ENCODE measurements around the gene TRIM6. TPM values are rescaled to one million over a fixed set of nuclear protein-coding genes. Genes with fewer than 3 reads are reported as not detected.

TRIM6 gene
- total RNA-seq, 1 donor from 2014 or later, result 11.8 TPM

- DNase-seq (ENCODE audit: low read depth, low spot score), result no peak
- Mint-ChIP-seq H3K27ac (ENCODE audit: unreplicated experiment) (no peak overlapping the region), H3K27me3 (ENCODE audit: low read depth) (no peaks in the 10 kb centered on the region), H3K36me3 (ENCODE audit: low read depth) (peaks cover 16% of the 10 kb centered on the region), H3K4me3 (no peak overlapping the region), H3K4me1 (no peaks in the 10 kb centered on the region), H3K9me3 (no peaks in the 10 kb centered on the region)
- no peak for TF ChIP-seq CTCF (conservative IDR thresholded peaks at IDR 0.05)
These were observed 9.4 kb downstream of the TRIM6 start for GRCh38 chr11:5605849-5606248.

- H3K27me3 Mint-ChIP-seq (ENCODE audit: low read depth), result no peaks in the 10 kb centered on the region
- no peaks in the 10 kb centered on the region for H3K4me1 Mint-ChIP-seq
- H3K4me3 Mint-ChIP-seq, result no peak overlapping the region
- no peak for TF ChIP-seq CTCF (conservative IDR thresholded peaks at IDR 0.05)
- H3K9me3 Mint-ChIP-seq, result no peaks in the 10 kb centered on the region
- DNase-seq (ENCODE audit: low read depth, low spot score), result no peak
- H3K27ac Mint-ChIP-seq (ENCODE audit: unreplicated experiment), result no peak overlapping the region
- peaks cover 21% of the 10 kb centered on the region for H3K36me3 Mint-ChIP-seq (ENCODE audit: low read depth)
These were observed 12.4 kb downstream of the TRIM6 start for GRCh38 chr11:5608808-5609207.

- Mint-ChIP-seq H3K4me1 (no peaks in the 10 kb centered on the region), H3K27ac (ENCODE audit: unreplicated experiment) (no peak overlapping the region), H3K4me3 (no peak overlapping the region), H3K36me3 (ENCODE audit: low read depth) (peaks cover 21% of the 10 kb centered on the region), H3K9me3 (no peaks in the 10 kb centered on the region), H3K27me3 (ENCODE audit: low read depth) (no peaks in the 10 kb centered on the region)
- TF ChIP-seq CTCF (conservative IDR thresholded peaks at IDR 0.05), result no peak
- DNase-seq (ENCODE audit: low read depth, low spot score), result no peak
These were observed 14.0 kb downstream of the TRIM6 start for GRCh38 chr11:5610446-5610845.

- Mint-ChIP-seq H3K4me1 (no peaks in the 10 kb centered on the region), H3K27ac (ENCODE audit: unreplicated experiment) (no peak overlapping the region), H3K27me3 (ENCODE audit: low read depth) (no peaks in the 10 kb centered on the region), H3K4me3 (no peak overlapping the region), H3K36me3 (ENCODE audit: low read depth) (peaks cover 16% of the 10 kb centered on the region), H3K9me3 (no peaks in the 10 kb centered on the region)
- TF ChIP-seq CTCF (conservative IDR thresholded peaks at IDR 0.05), result no peak
- DNase-seq (ENCODE audit: low read depth, low spot score), result no peak
These were observed 15.2 kb downstream of the TRIM6 start for GRCh38 chr11:5611627-5612026.

- Mint-ChIP-seq H3K27ac (ENCODE audit: unreplicated experiment) (no peak overlapping the region), H3K9me3 (no peaks in the 10 kb centered on the region), H3K27me3 (ENCODE audit: low read depth) (no peaks in the 10 kb centered on the region), H3K4me3 (no peak overlapping the region), H3K36me3 (ENCODE audit: low read depth) (no peaks in the 10 kb centered on the region), H3K4me1 (peaks cover under 1% of the 10 kb centered on the region)
- DNase-seq (ENCODE audit: low read depth, low spot score), result no peak
- TF ChIP-seq CTCF (conservative IDR thresholded peaks at IDR 0.05), result no peak
These were observed 22.4 kb downstream of the TRIM6 start for GRCh38 chr11:5618807-5619206.
